ENCODE data around the gene HEXB. TPM values are rescaled to one million over a fixed set of nuclear protein-coding genes. Genes with fewer than 3 reads are reported as not detected.

HEXB gene
- total RNA-seq, 4 donors from 2014 or later = 66.2 to 134 (median 93.9) TPM

GRCh38 chr5:74767579-74767913 lies 82.5 kb downstream of the HEXB start:
- H3K4me3 ChIP-seq (ENCODE audit: low read depth, poor library complexity, severe bottlenecking) = peak overlapping the region; percentile 97
- TF ChIP-seq POLR2A (IDR thresholded peaks at IDR 0.05) = no peak
- TF ChIP-seq, protein P1, sequence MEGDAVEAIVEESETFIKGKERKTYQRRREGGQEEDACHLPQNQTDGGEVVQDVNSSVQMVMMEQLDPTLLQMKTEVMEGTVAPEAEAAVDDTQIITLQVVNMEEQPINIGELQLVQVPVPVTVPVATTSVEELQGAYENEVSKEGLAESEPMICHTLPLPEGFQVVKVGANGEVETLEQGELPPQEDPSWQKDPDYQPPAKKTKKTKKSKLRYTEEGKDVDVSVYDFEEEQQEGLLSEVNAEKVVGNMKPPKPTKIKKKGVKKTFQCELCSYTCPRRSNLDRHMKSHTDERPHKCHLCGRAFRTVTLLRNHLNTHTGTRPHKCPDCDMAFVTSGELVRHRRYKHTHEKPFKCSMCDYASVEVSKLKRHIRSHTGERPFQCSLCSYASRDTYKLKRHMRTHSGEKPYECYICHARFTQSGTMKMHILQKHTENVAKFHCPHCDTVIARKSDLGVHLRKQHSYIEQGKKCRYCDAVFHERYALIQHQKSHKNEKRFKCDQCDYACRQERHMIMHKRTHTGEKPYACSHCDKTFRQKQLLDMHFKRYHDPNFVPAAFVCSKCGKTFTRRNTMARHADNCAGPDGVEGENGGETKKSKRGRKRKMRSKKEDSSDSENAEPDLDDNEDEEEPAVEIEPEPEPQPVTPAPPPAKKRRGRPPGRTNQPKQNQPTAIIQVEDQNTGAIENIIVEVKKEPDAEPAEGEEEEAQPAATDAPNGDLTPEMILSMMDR (IDR thresholded peaks at IDR 0.05) = no peak
- intact Hi-C loops (cut with DNase I; ENCODE audit: low total_unique reads) = no loop called here
- peak in 1 of 2 donors; percentile 19 for DNase-seq (ENCODE audit: low spot score in 2 of 2)
- 0% methylated on average over 9 of the region's 9 CpGs for WGBS, 2 donors

Other genes with a start within 250 kb of the HEXB start
- 10 to 100 TPM; 10.5 to 14.1 (median 13.1) TPM for gene ENC1, start 44.5 kb upstream of the HEXB start, total RNA-seq
- gene GFM2, start 81.9 kb downstream of the HEXB start, total RNA-seq = 10 to 100 TPM; 16.7 to 19.9 (median 19.6) TPM
- gene NSA2, start 82.0 kb downstream of the HEXB start, total RNA-seq = 100 to 1,000 TPM in 1 of 4 donors, 10 to 100 TPM in 3; 78.0 to 128 (median 85.3) TPM
- gene FAM169A, start 181.2 kb downstream of the HEXB start, total RNA-seq = 1 to 10 TPM in 2 of 4 donors, under 1 TPM in 2; 0.08 to 2.9 (median 0.85) TPM

All from lower leg skin (tissue), 4 donors.